HepG2 (cell line): ENCODE results near the gene PEX11B. TPM values are rescaled to one million over a fixed set of nuclear protein-coding genes. Genes with fewer than 3 reads are reported as not detected.

ENCODE experiments used
- ATF7-NPFF ChIP-seq: sonication (generic); formaldehyde crosslinking; IDR thresholded peaks from 2 replicates; pipeline ENCODE4 v1.8.1; 2023; ENCODE audit warnings: mild to moderate bottlenecking, low read depth, missing genetic modification reagents, moderate library complexity
- DNMT1 ChIP-seq: sonication (generic); formaldehyde crosslinking; IDR thresholded peaks from 2 replicates; pipeline ENCODE4 v1.5.1; 2020; ENCODE audit warnings: mild to moderate bottlenecking, missing genetic modification reagents
- EP300 ChIP-seq, 3 experiments: sonication (generic) in 1 of 3; formaldehyde crosslinking in 1 of 3; IDR thresholded peaks; 2 replicates each; pipeline versions ENCODE4 v1.5.1 to v1.6.1; 2011 to 2020; ENCODE audit warnings: low read depth in 2 of 3, low read length in 2 of 3, borderline replicate concordance in 1 of 3, improper control_type of control experiment in 1 of 3, mild to moderate bottlenecking in 1 of 3, missing genetic modification reagents in 1 of 3, moderate library complexity in 1 of 3
- FOXO1 ChIP-seq: sonication (generic); formaldehyde crosslinking; IDR thresholded peaks from 2 replicates; pipeline ENCODE4 v1.4.0; 2020; ENCODE audit warnings: missing genetic modification reagents
- NR2C2 ChIP-seq: sonication (generic); formaldehyde crosslinking; IDR thresholded peaks from 2 replicates; pipeline ENCODE4 v1.4.0; 2020; ENCODE audit warnings: missing genetic modification reagents, mild to moderate bottlenecking, moderate library complexity, borderline replicate concordance
- SMARCC2 ChIP-seq: fragments of 450-650 bp; IDR thresholded peaks from 2 replicates; pipeline ENCODE4 v1.6.1; 2017; ENCODE audit warnings: antibody characterized with exemption, mild to moderate bottlenecking
- ZFP90 ChIP-seq: sonication (generic); formaldehyde crosslinking; IDR thresholded peaks from 2 replicates; pipeline ENCODE4 v1.8.0; 2022; ENCODE audit warnings: missing genetic modification reagents, mild to moderate bottlenecking, inconsistent platforms, borderline replicate concordance
- ZNF224 ChIP-seq: sonication (generic); formaldehyde crosslinking; IDR thresholded peaks from 2 replicates; pipeline ENCODE4 v1.5.0; 2020; ENCODE audit warnings: mild to moderate bottlenecking, missing genetic modification reagents
- ZNF383 ChIP-seq: sonication (generic); formaldehyde crosslinking; IDR thresholded peaks from 2 replicates; pipeline ENCODE4 v1.4.0; 2020; ENCODE audit warnings: missing genetic modification reagents, mild to moderate bottlenecking, borderline replicate concordance
- ZNF549 ChIP-seq: sonication (generic); formaldehyde crosslinking; IDR thresholded peaks from 2 replicates; pipeline ENCODE4 v1.5.0; 2020; ENCODE audit warnings: missing genetic modification reagents
- ZNF558 ChIP-seq: sonication (generic); formaldehyde crosslinking; IDR thresholded peaks from 2 replicates; pipeline ENCODE4 v1.9.0; 2022; ENCODE audit warnings: mild to moderate bottlenecking, missing genetic modification reagents, borderline replicate concordance
- ZNF615 ChIP-seq: sonication (generic); formaldehyde crosslinking; IDR thresholded peaks from 2 replicates; pipeline ENCODE4 v1.5.0; 2020; ENCODE audit warnings: mild to moderate bottlenecking, missing genetic modification reagents, borderline replicate concordance
- ZNF773 ChIP-seq: sonication (generic); formaldehyde crosslinking; IDR thresholded peaks from 2 replicates; pipeline ENCODE4 v1.4.0; 2020; ENCODE audit warnings: missing genetic modification reagents, borderline replicate concordance
- polyA plus RNA-seq, 8 experiments: library from polyadenylated mRNA; depleted of rRNA in 3 of 8; stranded (reverse) in 7 of 8; unstranded in 1 of 8; fragments of >200 nt; fragmentation: Illumina TruSeq in 4 of 8; extraction: Trizol in 4 of 8; gene quantifications; 2 replicates each; pipeline versions ENCODE4 v1.2.1 to v1.2.3, GENCODE V29; 2011 to 2016; ENCODE audit warnings: low read depth in 4 of 8, missing spikeins in 1 of 8, mixed read lengths in 1 of 8; ENCODE audit not compliant: insufficient read depth in 1 of 8
- total RNA-seq, 5 experiments: library from RNA; depleted of rRNA; stranded (reverse); fragments of >200 nt; fragmentation: Illumina TruSeq; extraction: Trizol; gene quantifications; 2 replicates each; pipeline ENCODE4 v1.2.3, GENCODE V29; 2016; ENCODE audit warnings: low read depth in 1 of 5
- TF ChIP-seq, protein P1 (sequence below): sonication (generic); formaldehyde crosslinking; IDR thresholded peaks from 2 replicates; pipeline ENCODE4 v1.5.0; 2020; ENCODE audit warnings: mild to moderate bottlenecking, missing genetic modification reagents, borderline replicate concordance
- TF ChIP-seq, protein P2 (sequence below): sonication (generic); formaldehyde crosslinking; IDR thresholded peaks from 2 replicates; pipeline ENCODE4 v1.4.0; 2020; ENCODE audit warnings: missing genetic modification reagents, borderline replicate concordance
- TF ChIP-seq, protein P3 (sequence below): sonication (generic); formaldehyde crosslinking; IDR thresholded peaks from 2 replicates; pipeline ENCODE4 v1.5.0; 2020; ENCODE audit warnings: mild to moderate bottlenecking, missing genetic modification reagents, borderline replicate concordance

The PEX11B gene
- total and polyA plus RNA-seq, 2 of the 13 experiments (the other 11 are each of a cell fraction or from before 2014, with no cell fraction given), result 21.6 to 48.4 TPM

DNA sequence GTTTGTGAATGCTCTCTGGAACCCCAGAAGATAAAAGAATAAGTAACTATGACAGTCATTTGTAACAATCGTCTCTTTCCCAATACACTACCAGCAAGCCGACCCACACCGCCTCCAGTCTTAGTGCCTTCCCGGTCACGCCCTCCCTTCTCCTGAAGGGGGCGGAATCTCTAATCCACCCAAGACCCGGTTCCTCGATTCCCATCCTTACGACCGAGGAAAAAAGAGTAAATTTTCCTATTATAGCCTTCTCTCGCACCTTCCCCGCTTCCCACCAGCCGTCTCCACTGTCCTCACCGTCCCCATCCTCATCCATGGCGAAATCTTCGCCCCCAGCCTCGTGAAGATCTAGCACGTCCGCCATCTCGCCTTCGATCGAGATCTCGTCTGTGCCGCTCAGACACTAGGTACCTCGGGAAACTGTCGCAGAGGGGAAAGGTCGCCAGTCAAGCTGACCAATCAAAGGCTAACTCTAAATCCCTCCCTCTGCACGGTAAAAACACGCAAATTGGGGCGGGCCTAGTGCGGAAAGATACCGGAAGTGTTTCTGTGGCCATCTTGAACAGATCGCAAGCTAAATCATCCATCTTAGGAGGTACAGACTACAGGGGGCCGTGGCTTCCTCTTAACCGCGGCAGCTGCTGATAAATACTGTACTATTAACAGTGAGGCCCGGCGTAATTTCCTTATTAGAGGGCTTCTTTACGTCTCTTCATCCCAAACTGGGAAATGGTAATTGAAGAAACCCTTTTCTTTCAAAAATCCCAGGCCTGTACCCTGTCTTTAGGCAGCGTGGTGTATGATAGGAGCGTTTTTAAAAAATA is 8.8 kb upstream of the PEX11B start, which contains the start of gene RBM8A (continued):
- TF ChIP-seq, protein P1, sequence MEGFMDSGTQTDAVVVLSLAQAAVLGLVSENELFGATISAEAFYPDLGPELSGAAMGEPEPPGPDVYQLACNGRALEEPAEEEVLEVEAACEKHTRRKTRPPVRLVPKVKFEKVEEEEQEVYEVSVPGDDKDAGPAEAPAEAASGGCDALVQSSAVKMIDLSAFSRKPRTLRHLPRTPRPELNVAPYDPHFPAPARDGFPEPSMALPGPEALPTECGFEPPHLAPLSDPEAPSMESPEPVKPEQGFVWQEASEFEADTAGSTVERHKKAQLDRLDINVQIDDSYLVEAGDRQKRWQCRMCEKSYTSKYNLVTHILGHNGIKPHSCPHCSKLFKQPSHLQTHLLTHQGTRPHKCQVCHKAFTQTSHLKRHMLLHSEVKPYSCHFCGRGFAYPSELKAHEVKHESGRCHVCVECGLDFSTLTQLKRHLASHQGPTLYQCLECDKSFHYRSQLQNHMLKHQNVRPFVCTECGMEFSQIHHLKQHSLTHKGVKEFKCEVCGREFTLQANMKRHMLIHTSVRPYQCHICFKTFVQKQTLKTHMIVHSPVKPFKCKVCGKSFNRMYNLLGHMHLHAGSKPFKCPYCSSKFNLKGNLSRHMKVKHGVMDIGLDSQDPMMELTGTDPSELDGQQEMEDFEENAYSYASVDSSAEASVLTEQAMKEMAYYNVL, result 0 out of 2 replicates have a peak, but pooled peaks have one; percentile 60
- peak; percentile 84; the same call in 1 of the 2 replicates for TF ChIP-seq DNMT1 (CRISPR knock-in tag)
- peak; percentile 33; the same call in 1 of the 2 replicates for TF ChIP-seq FOXO1 (CRISPR knock-in tag)
- no peak for TF ChIP-seq ZNF224 (CRISPR knock-in tag)
- no peak for TF ChIP-seq ZFP90 (CRISPR knock-in tag)
- TF ChIP-seq ZNF383 (CRISPR knock-in tag), result no peak
- TF ChIP-seq ZNF549 (CRISPR knock-in tag), result no peak
- no peak for TF ChIP-seq ZNF773
- TF ChIP-seq, protein P2, sequence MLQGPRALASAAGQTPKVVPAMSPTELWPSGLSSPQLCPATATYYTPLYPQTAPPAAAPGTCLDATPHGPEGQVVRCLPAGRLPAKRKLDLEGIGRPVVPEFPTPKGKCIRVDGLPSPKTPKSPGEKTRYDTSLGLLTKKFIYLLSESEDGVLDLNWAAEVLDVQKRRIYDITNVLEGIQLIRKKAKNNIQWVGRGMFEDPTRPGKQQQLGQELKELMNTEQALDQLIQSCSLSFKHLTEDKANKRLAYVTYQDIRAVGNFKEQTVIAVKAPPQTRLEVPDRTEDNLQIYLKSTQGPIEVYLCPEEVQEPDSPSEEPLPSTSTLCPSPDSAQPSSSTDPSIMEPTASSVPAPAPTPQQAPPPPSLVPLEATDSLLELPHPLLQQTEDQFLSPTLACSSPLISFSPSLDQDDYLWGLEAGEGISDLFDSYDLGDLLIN (CRISPR knock-in tag), result no peak
- peak; percentile 99 for TF ChIP-seq NR2C2 (CRISPR knock-in tag)
- 0 out of 4 replicates have a peak, but pooled peaks of 1 of the 2 experiments have one; percentile 10 for TF ChIP-seq EP300 (IDR thresholded peaks at IDR 0.05; ENCODE audit: low read depth in 2 of 2, low read length in 2 of 2)
- no peak for TF ChIP-seq EP300 (CRISPR knock-in tag; IDR thresholded peaks at IDR 0.05; ENCODE audit: borderline replicate concordance)
- TF ChIP-seq ATF7-NPFF, result no peak
- no peak for TF ChIP-seq ZNF558 (CRISPR knock-in tag)
- TF ChIP-seq SMARCC2, result no peak
- 0 out of 2 replicates have a peak, but pooled peaks have one; percentile 41 for TF ChIP-seq ZNF615 (CRISPR knock-in tag)
- TF ChIP-seq, protein P3, sequence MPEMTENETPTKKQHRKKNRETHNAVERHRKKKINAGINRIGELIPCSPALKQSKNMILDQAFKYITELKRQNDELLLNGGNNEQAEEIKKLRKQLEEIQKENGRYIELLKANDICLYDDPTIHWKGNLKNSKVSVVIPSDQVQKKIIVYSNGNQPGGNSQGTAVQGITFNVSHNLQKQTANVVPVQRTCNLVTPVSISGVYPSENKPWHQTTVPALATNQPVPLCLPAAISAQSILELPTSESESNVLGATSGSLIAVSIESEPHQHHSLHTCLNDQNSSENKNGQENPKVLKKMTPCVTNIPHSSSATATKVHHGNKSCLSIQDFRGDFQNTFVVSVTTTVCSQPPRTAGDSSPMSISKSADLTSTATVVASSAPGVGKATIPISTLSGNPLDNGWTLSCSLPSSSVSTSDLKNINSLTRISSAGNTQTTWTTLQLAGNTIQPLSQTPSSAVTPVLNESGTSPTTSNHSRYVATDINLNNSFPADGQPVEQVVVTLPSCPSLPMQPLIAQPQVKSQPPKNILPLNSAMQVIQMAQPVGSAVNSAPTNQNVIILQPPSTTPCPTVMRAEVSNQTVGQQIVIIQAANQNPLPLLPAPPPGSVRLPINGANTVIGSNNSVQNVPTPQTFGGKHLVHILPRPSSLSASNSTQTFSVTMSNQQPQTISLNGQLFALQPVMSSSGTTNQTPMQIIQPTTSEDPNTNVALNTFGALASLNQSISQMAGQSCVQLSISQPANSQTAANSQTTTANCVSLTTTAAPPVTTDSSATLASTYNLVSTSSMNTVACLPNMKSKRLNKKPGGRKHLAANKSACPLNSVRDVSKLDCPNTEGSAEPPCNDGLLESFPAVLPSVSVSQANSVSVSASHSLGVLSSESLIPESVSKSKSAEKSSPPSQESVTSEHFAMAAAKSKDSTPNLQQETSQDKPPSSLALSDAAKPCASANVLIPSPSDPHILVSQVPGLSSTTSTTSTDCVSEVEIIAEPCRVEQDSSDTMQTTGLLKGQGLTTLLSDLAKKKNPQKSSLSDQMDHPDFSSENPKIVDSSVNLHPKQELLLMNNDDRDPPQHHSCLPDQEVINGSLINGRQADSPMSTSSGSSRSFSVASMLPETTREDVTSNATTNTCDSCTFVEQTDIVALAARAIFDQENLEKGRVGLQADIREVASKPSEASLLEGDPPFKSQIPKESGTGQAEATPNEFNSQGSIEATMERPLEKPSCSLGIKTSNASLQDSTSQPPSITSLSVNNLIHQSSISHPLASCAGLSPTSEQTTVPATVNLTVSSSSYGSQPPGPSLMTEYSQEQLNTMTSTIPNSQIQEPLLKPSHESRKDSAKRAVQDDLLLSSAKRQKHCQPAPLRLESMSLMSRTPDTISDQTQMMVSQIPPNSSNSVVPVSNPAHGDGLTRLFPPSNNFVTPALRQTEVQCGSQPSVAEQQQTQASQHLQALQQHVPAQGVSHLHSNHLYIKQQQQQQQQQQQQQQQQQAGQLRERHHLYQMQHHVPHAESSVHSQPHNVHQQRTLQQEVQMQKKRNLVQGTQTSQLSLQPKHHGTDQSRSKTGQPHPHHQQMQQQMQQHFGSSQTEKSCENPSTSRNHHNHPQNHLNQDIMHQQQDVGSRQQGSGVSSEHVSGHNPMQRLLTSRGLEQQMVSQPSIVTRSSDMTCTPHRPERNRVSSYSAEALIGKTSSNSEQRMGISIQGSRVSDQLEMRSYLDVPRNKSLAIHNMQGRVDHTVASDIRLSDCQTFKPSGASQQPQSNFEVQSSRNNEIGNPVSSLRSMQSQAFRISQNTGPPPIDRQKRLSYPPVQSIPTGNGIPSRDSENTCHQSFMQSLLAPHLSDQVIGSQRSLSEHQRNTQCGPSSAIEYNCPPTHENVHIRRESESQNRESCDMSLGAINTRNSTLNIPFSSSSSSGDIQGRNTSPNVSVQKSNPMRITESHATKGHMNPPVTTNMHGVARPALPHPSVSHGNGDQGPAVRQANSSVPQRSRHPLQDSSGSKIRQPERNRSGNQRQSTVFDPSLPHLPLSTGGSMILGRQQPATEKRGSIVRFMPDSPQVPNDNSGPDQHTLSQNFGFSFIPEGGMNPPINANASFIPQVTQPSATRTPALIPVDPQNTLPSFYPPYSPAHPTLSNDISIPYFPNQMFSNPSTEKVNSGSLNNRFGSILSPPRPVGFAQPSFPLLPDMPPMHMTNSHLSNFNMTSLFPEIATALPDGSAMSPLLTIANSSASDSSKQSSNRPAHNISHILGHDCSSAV (CRISPR knock-in tag), result no peak
